Aortic smooth muscle cell (primary cell): ENCODE data around the gene NFAT5. TPM values are rescaled to one million over a fixed set of nuclear protein-coding genes. Genes with fewer than 3 reads are reported as not detected.

Experiments used
- total RNA-seq: library from RNA; depleted of rRNA; stranded (reverse); fragments of >200 nt; gene quantifications from 2 replicates; pipeline ENCODE4 v1.2.3, GENCODE V29; 2014

Gene NFAT5
- total RNA-seq = 13.5 and 21.0 TPM in 2 replicates

GRCh38 chr16:69565671-69566239, at the start of gene NFAT5:
Gene NFAT5 (plus strand): TSS chr16:69565966. CDS start chr16:69566302, 336 bp downstream.

GRCh38 chr16:69726313-69727060, 160.7 kb downstream of the NFAT5 start, which contains the start of gene NQO1:
Gene NQO1 (minus strand): TSS chr16:69726560. CDS start chr16:69726439, 121 bp downstream.

Other genes starting within 250 kb of the NFAT5 start
- gene PDF, start 235.4 kb upstream of the NFAT5 start, total RNA-seq = 11.3 and 14.9 TPM in 2 replicates
- gene COG8, start 226.4 kb upstream of the NFAT5 start, total RNA-seq = 27.3 and 28.1 TPM in 2 replicates
- 14.8 and 18.1 TPM in 2 replicates for gene NIP7, start 226.2 kb upstream of the NFAT5 start, total RNA-seq
- 0.12 and 0.13 TPM in 2 replicates for gene TMED6, start 214.2 kb upstream of the NFAT5 start, total RNA-seq
- 11.9 and 12.6 TPM in 2 replicates for gene TERF2, start 180.0 kb upstream of the NFAT5 start, total RNA-seq
- gene CYB5B, start 141.3 kb upstream of the NFAT5 start, total RNA-seq = 86.1 and 93.3 TPM in 2 replicates
- 399 and 514 TPM in 2 replicates for gene NQO1, start 160.6 kb downstream of the NFAT5 start, total RNA-seq
- 15.6 and 18.2 TPM in 2 replicates for gene NOB1, start 189.0 kb downstream of the NFAT5 start, total RNA-seq
- 19.6 and 29.8 TPM in 2 replicates for gene WWP2, start 196.4 kb downstream of the NFAT5 start, total RNA-seq